HFF-Myc (cell line): ENCODE measurements around the gene CACNA1I.

ENCODE experiments used
- DNase-seq: peaks from one replicate; pipeline ENCODE4 v3.0.0-alpha.2; 2011; ENCODE audit warnings: low read depth; ENCODE audit errors: extremely low read depth
- H3K4me3 ChIP-seq: replicated peaks from 2 replicates; pipeline ENCODE4 v1.5.1; 2011; ENCODE audit warnings: low read depth, mild to moderate bottlenecking, control low read depth, low read length
- CTCF ChIP-seq: IDR thresholded peaks from 2 replicates; pipeline ENCODE4 v1.5.1; 2012; ENCODE audit warnings: mild to moderate bottlenecking, low read depth, low read length, control low read depth; ENCODE audit errors: missing control alignments

Gene CACNA1I

DNA sequence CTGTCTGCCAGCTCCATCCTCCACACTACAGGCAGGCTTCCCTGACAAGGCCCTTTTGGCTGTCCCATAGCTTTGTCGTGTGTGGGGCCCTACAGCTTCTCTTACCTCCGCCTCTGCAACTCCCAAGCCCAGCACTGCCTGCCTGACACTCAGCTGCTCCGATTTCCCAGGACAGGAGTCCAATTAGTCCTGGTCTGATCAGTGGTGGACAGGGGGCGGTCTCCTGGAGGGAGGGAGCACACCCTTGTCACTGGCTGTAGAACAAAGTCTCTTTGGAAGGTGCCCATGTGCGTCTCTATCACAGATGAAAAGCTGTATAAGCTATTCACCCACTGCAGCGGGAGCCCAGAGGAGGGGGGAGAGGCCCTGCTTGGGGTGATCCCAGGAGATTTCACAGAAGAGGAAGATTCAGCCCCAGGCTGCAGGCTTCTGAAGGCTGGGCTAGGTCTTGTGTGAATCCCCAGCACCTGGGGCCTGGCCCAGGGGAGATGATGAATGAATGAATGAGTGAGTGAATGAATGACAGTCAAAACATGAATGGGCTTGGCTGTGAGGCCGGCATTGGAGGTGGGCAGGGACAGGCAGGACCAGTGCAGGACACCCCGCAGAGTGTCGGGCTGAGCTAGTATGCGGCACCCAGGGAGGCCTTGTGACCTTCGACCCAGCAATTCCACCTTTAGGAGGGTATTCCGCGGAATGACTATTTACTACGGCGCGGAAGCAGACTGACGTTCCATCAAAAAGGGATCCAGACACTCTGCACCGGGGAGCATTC is 142.4 kb downstream of the CACNA1I start:
- no peak overlapping the region for H3K4me3 ChIP-seq
- TF ChIP-seq CTCF: no peak
- no peak for DNase-seq

DNA sequence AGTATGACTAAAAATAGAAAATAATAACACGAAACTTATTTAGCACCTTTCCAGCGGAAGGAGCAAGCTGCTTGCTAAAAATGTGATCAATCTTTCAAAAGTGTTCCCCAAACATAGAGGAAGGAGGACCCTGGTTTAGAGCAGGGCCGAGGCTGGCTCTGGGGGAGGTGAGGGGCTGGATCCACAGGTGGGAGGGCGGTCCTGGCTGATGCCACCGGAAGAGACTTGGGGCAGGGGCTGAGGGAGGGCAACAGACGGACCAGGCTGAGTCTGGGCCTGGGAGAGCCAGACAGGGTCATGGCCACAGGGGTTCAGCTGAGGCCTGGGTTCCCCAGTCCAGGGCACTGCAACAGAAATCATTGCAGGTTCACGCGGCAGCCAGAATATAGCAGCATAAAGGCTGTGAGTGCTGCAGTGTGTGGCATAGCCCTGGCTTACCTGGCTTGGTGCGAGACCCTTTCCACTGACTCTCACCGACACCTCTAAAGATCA is 143.3 kb downstream of the CACNA1I start:
- no peak for TF ChIP-seq CTCF
- H3K4me3 ChIP-seq: no peak overlapping the region
- DNase-seq: no peak

DNA sequence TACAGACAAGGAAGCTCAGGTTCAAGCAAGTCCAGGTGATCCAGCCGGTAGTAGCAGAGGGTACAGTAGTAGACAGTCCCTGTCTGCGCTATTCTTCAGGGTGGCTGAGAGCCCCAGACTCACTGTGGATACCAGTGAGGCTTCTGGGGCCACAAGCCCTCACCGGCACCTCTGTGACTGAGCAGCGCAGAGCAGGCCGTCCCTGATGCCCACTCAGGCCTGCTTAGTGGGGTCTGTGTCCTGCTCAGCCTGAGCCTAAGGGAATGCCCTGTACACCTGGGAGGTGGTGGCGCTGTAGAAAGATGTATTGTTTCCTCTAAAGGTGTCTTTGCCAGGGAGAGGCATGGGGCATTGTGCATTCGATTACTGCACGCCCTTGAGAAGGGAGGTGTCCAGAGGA is 143.8 kb downstream of the CACNA1I start:
- no peak overlapping the region for H3K4me3 ChIP-seq
- no peak for DNase-seq
- TF ChIP-seq CTCF: no peak

GRCh38 chr22:39715778-39716495 is 145.4 kb downstream of the CACNA1I start:
- H3K4me3 ChIP-seq: no peak overlapping the region
- DNase-seq: no peak
- TF ChIP-seq CTCF: no peak

DNA sequence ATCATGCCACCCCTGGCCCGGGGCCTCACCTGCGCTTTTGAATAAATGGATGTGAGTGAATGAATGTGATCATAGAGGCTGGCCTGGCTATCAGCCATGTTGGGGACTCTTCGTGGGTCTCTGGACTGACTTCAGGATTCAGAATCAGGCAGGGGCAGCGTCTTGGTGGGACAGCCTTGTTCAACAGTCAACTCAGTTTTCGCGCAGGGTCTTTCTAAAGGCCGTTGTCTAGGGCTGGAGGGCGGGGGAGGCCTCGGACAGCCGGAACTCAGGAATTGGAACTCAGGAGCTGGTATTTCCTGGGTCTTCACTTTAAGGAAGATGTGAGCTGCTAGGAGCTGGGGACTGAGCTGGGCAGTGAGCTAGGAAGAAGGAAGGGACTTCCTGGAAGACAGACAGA is 146.0 kb downstream of the CACNA1I start:
- no peak for DNase-seq
- no peak overlapping the region for H3K4me3 ChIP-seq
- no peak for TF ChIP-seq CTCF

- no peak for DNase-seq
- H3K4me3 ChIP-seq: no peak overlapping the region
- TF ChIP-seq CTCF: no peak
Observed at GRCh38 chr22:39717099-39717498, 146.5 kb downstream of the CACNA1I start.
